Esophagus (tissue), 2 donors: ENCODE measurements around the gene WFIKKN1. TPM values are rescaled to one million over a fixed set of nuclear protein-coding genes. Genes with fewer than 3 reads are reported as not detected.

Source experiments
- H3K27ac ChIP-seq, 2 donors: one replicate each; pipeline ENCODE4 v1.5.1; 2013; ENCODE audit warnings: low read depth in 2 of 2, mild to moderate bottlenecking in 2 of 2, inconsistent platforms in 1 of 2, low read length in 1 of 2, moderate library complexity in 1 of 2
- H3K27me3 ChIP-seq, 2 donors: one replicate each; pipeline ENCODE4 v1.6.1; 2013; ENCODE audit warnings: low read length in 2 of 2, control low read depth in 1 of 2, mild to moderate bottlenecking in 1 of 2; ENCODE audit not compliant: insufficient read depth in 2 of 2, control insufficient read depth in 1 of 2
- H3K36me3 ChIP-seq, 2 donors: one replicate each; pipeline ENCODE4 v1.6.1; 2013; ENCODE audit warnings: low read length in 1 of 2; ENCODE audit not compliant: control insufficient read depth in 2 of 2, insufficient read depth in 2 of 2
- H3K4me1 ChIP-seq, 2 donors: one replicate each; pipeline ENCODE4 v1.6.1; 2013; ENCODE audit warnings: low read length in 1 of 2; ENCODE audit not compliant: control insufficient read depth in 2 of 2, insufficient read depth in 2 of 2
- H3K4me3 ChIP-seq, 2 donors: one replicate each; pipeline ENCODE4 v1.5.1; 2013; ENCODE audit warnings: low read length in 2 of 2, mild to moderate bottlenecking in 2 of 2, low read depth in 1 of 2, moderate library complexity in 1 of 2
- H3K9me3 ChIP-seq, 2 donors: one replicate each; pipeline ENCODE4 v1.6.1; 2013; ENCODE audit warnings: mild to moderate bottlenecking in 2 of 2, low read depth in 1 of 2, low read length in 1 of 2, moderate library complexity in 1 of 2; ENCODE audit not compliant: control insufficient read depth in 2 of 2, insufficient read depth in 1 of 2
- WGBS, 2 donors: extraction: QIAGEN DNeasy Blood & Tissue Kit; methylation state at CpG; one replicate each; pipeline ENCODE4 v1.1.7; 2013; 5-methylcytosine and 5-hydroxymethylcytosine counted together
- polyA plus RNA-seq, 2 donors: library from polyadenylated mRNA; stranded (reverse); fragments of 200-250 nt; gene quantifications; one replicate each; pipeline ENCODE4 v1.2.3, GENCODE V29; 2013
- donor health status: healthy with polysubstance abuse.
- donor health status: Bipolar disorder and iron deficiency.

The WFIKKN1 gene
- polyA plus RNA-seq, 2 donors, result 0.11 to 1.5 TPM

GRCh38 chr16:649631-650030 is 18.8 kb downstream of the WFIKKN1 start:
- no peak overlapping the region for H3K27ac ChIP-seq
- no peaks in the 10 kb centered on the region for H3K27me3 ChIP-seq
- 2% methylated on average over 34 to 44 of the region's 44 CpGs for WGBS, 2 donors
- peak overlapping the region; percentile 62 to 83 for H3K4me3 ChIP-seq
- H3K4me1 ChIP-seq, result peaks cover 15 to 19% of the 10 kb centered on the region in 2 donors
- no peaks in the 10 kb centered on the region for H3K9me3 ChIP-seq
- peaks cover 0 to 5% of the 10 kb centered on the region in 2 donors for H3K36me3 ChIP-seq

- no peaks in the 10 kb centered on the region for H3K27me3 ChIP-seq
- 81 to 89% methylated on average over 22 of the region's 22 CpGs for WGBS, 2 donors
Observed at GRCh38 chr16:651844-652243, 21.1 kb downstream of the WFIKKN1 start.

GRCh38 chr16:652454-653305 is 21.9 kb downstream of the WFIKKN1 start:
- Histone ChIP-seq H3K36me3 (peaks cover 0 to 15% of the 10 kb centered on the region in 2 donors), H3K9me3 (no peaks in the 10 kb centered on the region), H3K4me3 (no peak overlapping the region), H3K4me1 (peaks cover 9 to 14% of the 10 kb centered on the region in 2 donors), H3K27ac (no peak overlapping the region), H3K27me3 (no peaks in the 10 kb centered on the region)
- WGBS, 2 donors, result 76 to 84% methylated on average over 19 to 28 of the region's 28 CpGs

More at GRCh38 chr16:651844-652243, 21.1 kb downstream of the WFIKKN1 start:
- no peaks in the 10 kb centered on the region for H3K9me3 ChIP-seq
- H3K27ac ChIP-seq, result no peak overlapping the region
- peaks cover 0 to 15% of the 10 kb centered on the region in 2 donors for H3K36me3 ChIP-seq
- peaks cover 15 to 19% of the 10 kb centered on the region in 2 donors for H3K4me1 ChIP-seq
- no peak overlapping the region for H3K4me3 ChIP-seq

GRCh38 chr16:654034-654433 is 23.2 kb downstream of the WFIKKN1 start:
- 92 to 93% methylated on average over 12 of the region's 12 CpGs for WGBS, 2 donors
- H3K4me1 ChIP-seq, result peaks cover 4 to 8% of the 10 kb centered on the region in 2 donors
- H3K36me3 ChIP-seq, result peaks cover 0 to 23% of the 10 kb centered on the region in 2 donors
- H3K27me3 ChIP-seq, result no peaks in the 10 kb centered on the region
- no peaks in the 10 kb centered on the region for H3K9me3 ChIP-seq
- no peak overlapping the region for H3K27ac ChIP-seq
- no peak overlapping the region for H3K4me3 ChIP-seq

- H3K4me1 ChIP-seq, result peaks cover 0 to 3% of the 10 kb centered on the region in 2 donors
- no peaks in the 10 kb centered on the region for H3K27me3 ChIP-seq
- no peak overlapping the region for H3K27ac ChIP-seq
- peaks cover 0 to 23% of the 10 kb centered on the region in 2 donors for H3K36me3 ChIP-seq
- no peak overlapping the region for H3K4me3 ChIP-seq
- H3K9me3 ChIP-seq, result no peaks in the 10 kb centered on the region
- WGBS, 2 donors, result 92 to 93% methylated on average over 22 of the region's 22 CpGs
Observed at GRCh38 chr16:657487-657886, 26.7 kb downstream of the WFIKKN1 start.

GRCh38 chr16:658679-659571 is 28.1 kb downstream of the WFIKKN1 start:
- 89 to 90% methylated on average over 34 to 35 of the region's 35 CpGs for WGBS, 2 donors
- no peaks in the 10 kb centered on the region for H3K27me3 ChIP-seq

GRCh38 chr16:659618-660017 is 28.8 kb downstream of the WFIKKN1 start:
- peaks cover 0 to 3% of the 10 kb centered on the region in 2 donors for H3K4me1 ChIP-seq
- no peak overlapping the region for H3K27ac ChIP-seq
- no peak overlapping the region for H3K4me3 ChIP-seq
- no peaks in the 10 kb centered on the region for H3K27me3 ChIP-seq
- peaks cover 0 to 18% of the 10 kb centered on the region in 2 donors for H3K36me3 ChIP-seq
- WGBS, 2 donors, result 87 to 89% methylated on average over 19 to 20 of the region's 20 CpGs
- no peaks in the 10 kb centered on the region for H3K9me3 ChIP-seq

More at GRCh38 chr16:658679-659571, 28.1 kb downstream of the WFIKKN1 start:
- H3K4me3 ChIP-seq, result no peak overlapping the region
- H3K9me3 ChIP-seq, result no peaks in the 10 kb centered on the region
- H3K27ac ChIP-seq, result no peak overlapping the region
- peaks cover 0 to 3% of the 10 kb centered on the region in 2 donors for H3K4me1 ChIP-seq
- peaks cover 0 to 18% of the 10 kb centered on the region in 2 donors for H3K36me3 ChIP-seq

GRCh38 chr16:660132-660458 is 29.3 kb downstream of the WFIKKN1 start:
- Histone ChIP-seq H3K4me3 (no peak overlapping the region), H3K9me3 (no peaks in the 10 kb centered on the region), H3K27me3 (no peaks in the 10 kb centered on the region), H3K36me3 (peaks cover 0 to 18% of the 10 kb centered on the region in 2 donors), H3K27ac (peak overlapping the region in 1 of 2 donors; percentile 29), H3K4me1 (peaks cover 0 to 3% of the 10 kb centered on the region in 2 donors)
- WGBS, 2 donors, result 66 to 69% methylated on average over 6 of the region's 6 CpGs

GRCh38 chr16:660459-661183 is 29.8 kb downstream of the WFIKKN1 start:
- Histone ChIP-seq H3K4me1 (peaks cover 0 to 3% of the 10 kb centered on the region in 2 donors), H3K27ac (peak overlapping the region; percentile 28 to 57), H3K9me3 (no peaks in the 10 kb centered on the region), H3K4me3 (peak overlapping the region in 1 of 2 donors; percentile 12), H3K36me3 (peaks cover 0 to 13% of the 10 kb centered on the region in 2 donors), H3K27me3 (no peaks in the 10 kb centered on the region)
- WGBS, 2 donors, result 28 to 31% methylated on average over 25 to 40 of the region's 43 CpGs
